Ishikawa (cell line): ENCODE data around the gene ZNF682.

Source experiments
- CEBPB ChIP-seq: IDR thresholded peaks from 2 replicates; pipeline ENCODE4 v1.6.1; 2012
- CREB1 ChIP-seq: IDR thresholded peaks from 2 replicates; pipeline ENCODE4 v1.6.1; 2012; ENCODE audit warnings: low read depth
- EGR1 ChIP-seq: IDR thresholded peaks from 2 replicates; pipeline ENCODE4 v1.6.1; 2012
- EP300 ChIP-seq: IDR thresholded peaks from 2 replicates; pipeline ENCODE4 v1.6.1; 2012; ENCODE audit warnings: borderline replicate concordance
- RAD21 ChIP-seq: IDR thresholded peaks from 2 replicates; pipeline ENCODE4 v1.6.1; 2012; ENCODE audit warnings: low read depth
- TAF1 ChIP-seq: IDR thresholded peaks from 2 replicates; pipeline ENCODE4 v1.6.1; 2012; ENCODE audit warnings: low read depth, mild to moderate bottlenecking
- YY1 ChIP-seq: IDR thresholded peaks from 2 replicates; pipeline ENCODE4 v1.6.1; 2012; ENCODE audit warnings: low read depth
- TF ChIP-seq, protein P1 (sequence below): IDR thresholded peaks from 2 replicates; pipeline ENCODE4 v1.6.1; 2012; ENCODE audit warnings: low read depth, mild to moderate bottlenecking

- no peak for TF ChIP-seq EP300
- TF ChIP-seq EGR1 = no peak
- TF ChIP-seq, protein P1, sequence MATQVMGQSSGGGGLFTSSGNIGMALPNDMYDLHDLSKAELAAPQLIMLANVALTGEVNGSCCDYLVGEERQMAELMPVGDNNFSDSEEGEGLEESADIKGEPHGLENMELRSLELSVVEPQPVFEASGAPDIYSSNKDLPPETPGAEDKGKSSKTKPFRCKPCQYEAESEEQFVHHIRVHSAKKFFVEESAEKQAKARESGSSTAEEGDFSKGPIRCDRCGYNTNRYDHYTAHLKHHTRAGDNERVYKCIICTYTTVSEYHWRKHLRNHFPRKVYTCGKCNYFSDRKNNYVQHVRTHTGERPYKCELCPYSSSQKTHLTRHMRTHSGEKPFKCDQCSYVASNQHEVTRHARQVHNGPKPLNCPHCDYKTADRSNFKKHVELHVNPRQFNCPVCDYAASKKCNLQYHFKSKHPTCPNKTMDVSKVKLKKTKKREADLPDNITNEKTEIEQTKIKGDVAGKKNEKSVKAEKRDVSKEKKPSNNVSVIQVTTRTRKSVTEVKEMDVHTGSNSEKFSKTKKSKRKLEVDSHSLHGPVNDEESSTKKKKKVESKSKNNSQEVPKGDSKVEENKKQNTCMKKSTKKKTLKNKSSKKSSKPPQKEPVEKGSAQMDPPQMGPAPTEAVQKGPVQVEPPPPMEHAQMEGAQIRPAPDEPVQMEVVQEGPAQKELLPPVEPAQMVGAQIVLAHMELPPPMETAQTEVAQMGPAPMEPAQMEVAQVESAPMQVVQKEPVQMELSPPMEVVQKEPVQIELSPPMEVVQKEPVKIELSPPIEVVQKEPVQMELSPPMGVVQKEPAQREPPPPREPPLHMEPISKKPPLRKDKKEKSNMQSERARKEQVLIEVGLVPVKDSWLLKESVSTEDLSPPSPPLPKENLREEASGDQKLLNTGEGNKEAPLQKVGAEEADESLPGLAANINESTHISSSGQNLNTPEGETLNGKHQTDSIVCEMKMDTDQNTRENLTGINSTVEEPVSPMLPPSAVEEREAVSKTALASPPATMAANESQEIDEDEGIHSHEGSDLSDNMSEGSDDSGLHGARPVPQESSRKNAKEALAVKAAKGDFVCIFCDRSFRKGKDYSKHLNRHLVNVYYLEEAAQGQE = no peak
- no peak for TF ChIP-seq TAF1
- no peak for TF ChIP-seq RAD21
- TF ChIP-seq YY1 = no peak
- no peak for TF ChIP-seq CREB1
- TF ChIP-seq CEBPB = no peak
These were observed 33.6 kb downstream of the ZNF682 start for GRCh38 chr19:20005741-20006140.
